Measurements from ENCODE around the gene CCM2L. TPM values are rescaled to one million over a fixed set of nuclear protein-coding genes. Genes with fewer than 3 reads are reported as not detected.

The CCM2L gene
- polyA plus RNA-seq, 2 of the 4 experiments (the other 2 are of a cell fraction), result 0.05 to 0.18 TPM

GRCh38 chr20:31974296-31974695, 35.9 kb upstream of the CCM2L start:
- Histone ChIP-seq H3K4me3 (no peak overlapping the region), H3K4me2 (no peak overlapping the region), H3K9me3 (no peaks in the 10 kb centered on the region), H3K27ac (no peak overlapping the region), H3K4me1 (no peaks in the 10 kb centered on the region)
- CTCF ChIA-PET, result no interaction called here
- DNase-seq (ENCODE audit: low read depth in 1 of 2, low spot score in 1 of 2), result no peak
- no peak for FAIRE-seq
- WGBS (ENCODE audit: missing lambda C conversion rate), result 81% methylated on average over 2 of the region's 2 CpGs
- TF ChIP-seq HMGXB4 (CRISPR knock-in tag; IDR thresholded peaks at IDR 0.05; ENCODE audit: borderline replicate concordance), result no peak
- TF ChIP-seq REST (IDR thresholded peaks at IDR 0.05), result no peak
- TF ChIP-seq PHF8 (IDR thresholded peaks at IDR 0.05; ENCODE audit: borderline replicate concordance, low read depth), result no peak
- TF ChIP-seq TFCP2L1 (CRISPR knock-in tag; IDR thresholded peaks at IDR 0.05), result no peak
- no peak for TF ChIP-seq NPAS2 (CRISPR knock-in tag; IDR thresholded peaks at IDR 0.05; ENCODE audit: borderline replicate concordance)
- TF ChIP-seq HOXB5 (CRISPR knock-in tag; IDR thresholded peaks at IDR 0.05), result no peak
- TF ChIP-seq ELK1 (IDR thresholded peaks at IDR 0.05; ENCODE audit: low read depth, low read length), result no peak
- no peak for TF ChIP-seq HOXB13 (CRISPR knock-in tag; IDR thresholded peaks at IDR 0.05; ENCODE audit: low read depth)
- no peak for TF ChIP-seq MYC (IDR thresholded peaks at IDR 0.05; ENCODE audit: borderline replicate concordance, low read length)
- no peak for TF ChIP-seq CEBPB (IDR thresholded peaks at IDR 0.05)
- TF ChIP-seq MAX (IDR thresholded peaks at IDR 0.05), result no peak
- no peak for TF ChIP-seq CBX8 (IDR thresholded peaks at IDR 0.05)
- no peak for TF ChIP-seq CTCF (IDR thresholded peaks at IDR 0.05)
- TF ChIP-seq NFE2L2 (conservative IDR thresholded peaks at IDR 0.05; ENCODE audit: low read length), result no peak
- no peak for TF ChIP-seq SMC3 (IDR thresholded peaks at IDR 0.05)
- no peak for TF ChIP-seq ZFP36 (IDR thresholded peaks at IDR 0.05; ENCODE audit: borderline replicate concordance, partially characterized antibody)
- no peak for TF ChIP-seq EP300 (IDR thresholded peaks at IDR 0.05)
- TF ChIP-seq BCL3 (IDR thresholded peaks at IDR 0.05), result no peak
- ATAC-seq, result no peak
- POLR2A ChIA-PET, result no interaction called here
